Liver (tissue), 3 donors: ENCODE measurements around the gene ANKRD11.

ENCODE experiments used
- CTCF ChIP-seq: fragments of 150-350 bp; IDR thresholded peaks from 2 replicates; pipeline ENCODE4 v1.5.1; 2017; ENCODE audit warnings: improper control_type of control experiment, low read depth, low read length; ENCODE audit not compliant: missing input control
- GABPA ChIP-seq, 2 donors: IDR thresholded peaks in 1 of 2; conservative IDR thresholded peaks in 1 of 2; 2 replicates each; pipeline ENCODE4 v1.6.1; 2016; ENCODE audit warnings: antibody characterized with exemption in 2 of 2, mild to moderate bottlenecking in 1 of 2, moderate library complexity in 1 of 2
- JUND ChIP-seq, 2 donors: IDR thresholded peaks; 2 replicates each; pipeline ENCODE4 v1.6.1; 2016; ENCODE audit warnings: antibody characterized with exemption in 2 of 2
- SP1 ChIP-seq: IDR thresholded peaks from 2 replicates; pipeline ENCODE4 v1.6.1; 2018; ENCODE audit warnings: antibody characterized with exemption, mild to moderate bottlenecking
- YY1 ChIP-seq: IDR thresholded peaks from 2 replicates; pipeline ENCODE4 v1.6.1; 2016; ENCODE audit warnings: antibody characterized with exemption, mild to moderate bottlenecking
- donor health status: healthy.
- donor health status: healthy.

DNA sequence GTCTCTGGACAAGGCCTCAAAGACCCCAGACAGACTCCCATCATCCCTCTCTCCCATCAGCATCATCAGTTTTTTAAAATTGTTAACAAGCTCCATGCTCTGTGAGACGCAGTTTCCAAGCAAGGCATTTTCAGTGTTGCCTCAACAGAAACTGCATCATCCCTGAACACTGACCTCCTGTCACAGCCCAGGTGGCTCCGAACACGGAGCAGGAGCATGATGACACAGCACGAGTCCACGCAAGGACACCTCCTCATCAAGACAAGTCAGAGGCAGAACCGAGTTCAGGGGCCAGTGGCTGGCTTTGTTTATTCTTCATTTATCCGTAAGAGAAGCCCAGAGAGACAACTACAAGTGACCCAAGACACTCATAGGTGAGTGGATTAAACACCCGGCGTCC lies 91.4 kb downstream of the ANKRD11 start:
- TF ChIP-seq CTCF (no peak), SP1 (no peak), YY1 (no peak), GABPA (IDR thresholded peaks at IDR 0.05 in 1 of 2, conservative IDR thresholded peaks at IDR 0.05 in 1 of 2) (no peak), JUND (IDR thresholded peaks at IDR 0.05) (no peak)
